ENCODE data around the gene CUL5. TPM values are rescaled to one million over a fixed set of nuclear protein-coding genes. Genes with fewer than 3 reads are reported as not detected.

CUL5 gene
- total RNA-seq, 1 experiment from 2014 or later: 37.7 TPM

DNA sequence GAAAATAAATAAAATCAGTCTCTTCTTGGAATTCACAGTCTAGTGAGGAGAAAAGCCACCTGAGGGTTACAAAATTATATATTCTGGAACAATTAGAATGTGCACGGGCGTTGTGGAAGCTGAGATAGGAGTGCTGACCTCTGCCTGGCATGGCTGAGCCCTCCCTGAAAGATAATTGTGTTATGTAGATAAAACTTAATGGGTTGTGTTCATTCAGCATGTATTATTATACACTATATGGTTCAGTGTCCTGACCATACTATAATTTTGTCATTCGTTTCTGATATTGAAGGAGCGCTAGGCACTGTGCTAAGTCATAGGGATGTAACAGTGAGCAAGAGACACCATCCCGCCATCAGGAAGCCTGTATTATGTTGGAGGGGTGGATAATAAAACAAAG lies 116.4 kb downstream of the CUL5 start:
- Histone ChIP-seq H3K14ac (ENCODE audit: insufficient read depth, low read length) (no peak overlapping the region), H4K20me1 (ENCODE audit: control insufficient read depth, insufficient read depth, insufficient read length) (no peaks in the 10 kb centered on the region), H3K4me1 (ENCODE audit: insufficient read depth, low read length) (peaks cover 4% of the 10 kb centered on the region; the same call in 1 of the 2 replicates), H3K56ac (ENCODE audit: insufficient read length, low read depth, low read length) (no peak overlapping the region), H4K5ac (ENCODE audit: insufficient read length, low read depth, low read length) (no peak overlapping the region), H2AK5ac (ENCODE audit: insufficient read length, low read length) (no peak overlapping the region), H2BK12ac (ENCODE audit: insufficient read length, low read depth, low read length) (no peak overlapping the region), H2BK120ac (ENCODE audit: low read depth, low read length, poor library complexity, severe bottlenecking) (no peak overlapping the region), H3K4ac (ENCODE audit: low read depth, low read length) (no peak overlapping the region), H3K9ac (ENCODE audit: extremely low read depth, insufficient read length, low read length) (no peak overlapping the region), H3K27ac (ENCODE audit: insufficient read length, low read depth, low read length) (no peak overlapping the region), H2BK15ac (ENCODE audit: low read depth, low read length) (no peak overlapping the region), H2BK5ac (ENCODE audit: insufficient read length, low read length) (no peak overlapping the region), H3K79me1 (ENCODE audit: insufficient read depth, low read depth, low read length, poor library complexity, severe bottlenecking) (no peaks in the 10 kb centered on the region), H2BK20ac (ENCODE audit: low read depth, low read length, poor library complexity, severe bottlenecking) (no peak overlapping the region), H3K4me2 (ENCODE audit: insufficient read depth, insufficient read length, low read length) (no peak overlapping the region), H3K27me3 (ENCODE audit: insufficient read depth, low read length) (no peaks in the 10 kb centered on the region; the same call in 1 of the 2 replicates), H3K18ac (ENCODE audit: insufficient read length, low read depth, low read length) (no peak overlapping the region), H2AFZ (ENCODE audit: low read length) (no peak overlapping the region), H3T11ph (ENCODE audit: low read length) (no peak overlapping the region), H4K8ac (replicated peaks; ENCODE audit: insufficient read length, low read depth, low read length) (no peak overlapping the region), H3K79me2 (ENCODE audit: insufficient read depth, low read length) (no peaks in the 10 kb centered on the region), H4K91ac (ENCODE audit: insufficient read length, low read depth, low read length) (no peak overlapping the region), H3K9me3 (ENCODE audit: control insufficient read depth, low read depth, low read length) (no peaks in the 10 kb centered on the region), H3K23me2 (ENCODE audit: insufficient read length, low read depth, low read length, poor library complexity, severe bottlenecking) (peaks cover 8% of the 10 kb centered on the region), H3K23ac (ENCODE audit: insufficient read length, low read depth, low read length) (no peak overlapping the region)
- H3K4me1 Mint-ChIP-seq: peaks cover 8 to 9% of the 10 kb centered on the region in 2 experiments
- no peak overlapping the region for H3K27ac Mint-ChIP-seq
- no peak for DNase-seq
- no CpG with 5 or more reads among the region's 5 CpGs for WGBS (ENCODE audit: extremely low coverage, insufficient read length, low lambda C conversion rate)
- peaks cover 0 to 5% (median 0%) of the 10 kb centered on the region in 3 experiments; a peak in 5 of 7 replicates for H3K36me3 Mint-ChIP-seq (ENCODE audit: insufficient read depth in 1 of 3, low read depth in 3 of 3)
- TF ChIP-seq, protein P1, sequence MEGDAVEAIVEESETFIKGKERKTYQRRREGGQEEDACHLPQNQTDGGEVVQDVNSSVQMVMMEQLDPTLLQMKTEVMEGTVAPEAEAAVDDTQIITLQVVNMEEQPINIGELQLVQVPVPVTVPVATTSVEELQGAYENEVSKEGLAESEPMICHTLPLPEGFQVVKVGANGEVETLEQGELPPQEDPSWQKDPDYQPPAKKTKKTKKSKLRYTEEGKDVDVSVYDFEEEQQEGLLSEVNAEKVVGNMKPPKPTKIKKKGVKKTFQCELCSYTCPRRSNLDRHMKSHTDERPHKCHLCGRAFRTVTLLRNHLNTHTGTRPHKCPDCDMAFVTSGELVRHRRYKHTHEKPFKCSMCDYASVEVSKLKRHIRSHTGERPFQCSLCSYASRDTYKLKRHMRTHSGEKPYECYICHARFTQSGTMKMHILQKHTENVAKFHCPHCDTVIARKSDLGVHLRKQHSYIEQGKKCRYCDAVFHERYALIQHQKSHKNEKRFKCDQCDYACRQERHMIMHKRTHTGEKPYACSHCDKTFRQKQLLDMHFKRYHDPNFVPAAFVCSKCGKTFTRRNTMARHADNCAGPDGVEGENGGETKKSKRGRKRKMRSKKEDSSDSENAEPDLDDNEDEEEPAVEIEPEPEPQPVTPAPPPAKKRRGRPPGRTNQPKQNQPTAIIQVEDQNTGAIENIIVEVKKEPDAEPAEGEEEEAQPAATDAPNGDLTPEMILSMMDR (conservative IDR thresholded peaks at IDR 0.05): no peak
- H3K9me3 Mint-ChIP-seq: no peaks in the 10 kb centered on the region
- H3K27me3 Mint-ChIP-seq (ENCODE audit: low read depth): peaks cover 7% of the 10 kb centered on the region
- H3K4me3 Mint-ChIP-seq: no peak overlapping the region
